LNCaP clone FGC (cell line): ENCODE data around the gene SYNPO2.

Experiments used
- DNase-seq: peaks from one replicate; pipeline ENCODE4 v3.0.0-alpha.2; 2011; ENCODE audit warnings: low read depth
- H3K4me3 ChIP-seq: 2 replicates; pipeline ENCODE4 v1.5.1; 2011; ENCODE audit warnings: mild to moderate bottlenecking, low read depth, low read length, control low read depth
- CTCF ChIP-seq: IDR thresholded peaks from 2 replicates; pipeline ENCODE4 v1.5.1; 2012; ENCODE audit warnings: mild to moderate bottlenecking; ENCODE audit not compliant: control insufficient read depth, insufficient read depth; ENCODE audit errors: extremely low read depth

The SYNPO2 gene

GRCh38 chr4:119034276-119035008, 145.8 kb downstream of the SYNPO2 start:
- no peak for DNase-seq
- no peak overlapping the region for H3K4me3 ChIP-seq
- TF ChIP-seq CTCF = no peak

GRCh38 chr4:119035951-119036737, 147.5 kb downstream of the SYNPO2 start:
- no peak overlapping the region for H3K4me3 ChIP-seq
- DNase-seq = no peak
- no peak for TF ChIP-seq CTCF

GRCh38 chr4:119037709-119038108, 149.1 kb downstream of the SYNPO2 start:
- no peak for TF ChIP-seq CTCF

GRCh38 chr4:119038116-119038841, 149.6 kb downstream of the SYNPO2 start:
- no peak overlapping the region for H3K4me3 ChIP-seq
- no peak for DNase-seq
- no peak for TF ChIP-seq CTCF

More at GRCh38 chr4:119037709-119038108, 149.1 kb downstream of the SYNPO2 start:
- H3K4me3 ChIP-seq = no peak overlapping the region
- DNase-seq = no peak

- no peak for TF ChIP-seq CTCF
- no peak for DNase-seq
- H3K4me3 ChIP-seq = no peak overlapping the region
Measured at GRCh38 chr4:119039160-119039559, 150.5 kb downstream of the SYNPO2 start.

- H3K4me3 ChIP-seq = no peak overlapping the region
- no peak for DNase-seq
- TF ChIP-seq CTCF = peak; percentile 24; the same call in 1 of the 2 replicates
Measured at GRCh38 chr4:119039779-119040178, 151.1 kb downstream of the SYNPO2 start.
